SK-N-SH (cell line): ENCODE results near the gene EPHA6. TPM values are rescaled to one million over a fixed set of nuclear protein-coding genes. Genes with fewer than 3 reads are reported as not detected.

Experiments
- CTCF ChIA-PET: fragments of 300-600, 350-600 bp; formaldehyde crosslinking; extraction: SDS; loops from one replicate; lab custom pipeline; 2021; lab: Yijun Ruan, JAX
- POLR2A ChIA-PET: fragments of 350-600 bp; sonication (Branson Sonifier 250); formaldehyde crosslinking; extraction: SDS; loops from one replicate; lab custom pipeline; 2020; ENCODE audit warnings: antibody characterized with exemption, inconsistent platforms; lab: Yijun Ruan, JAX
- DNase-seq: peaks from one replicate; pipeline ENCODE4 v3.0.0; 2012
- H2AFZ ChIP-seq: fragments of 200-600 bp; sonication (generic); 2 replicates; pipeline ENCODE4 v1.8.1; 2016; ENCODE audit warnings: antibody characterized with exemption, mild to moderate bottlenecking, low read depth
- H3F3A ChIP-seq: fragments of 200-600 bp; sonication (generic); replicated peaks from 2 replicates; pipeline ENCODE3; 2016; ENCODE audit warnings: antibody characterized with exemption, mild to moderate bottlenecking; ENCODE audit not compliant: insufficient read depth
- H3K27ac ChIP-seq, 2 experiments: fragments of 200-500 bp in 1 of 2; fragments of 200-600 bp in 1 of 2; sonication (Bioruptor generic) in 1 of 2; sonication (generic), shearing (Covaris generic) in 1 of 2; 2 replicates each; pipeline versions ENCODE4 v1.5.1 to v1.6.1; 2014 to 2016; ENCODE audit warnings: low read depth in 2 of 2, inconsistent platforms in 1 of 2, low read length in 1 of 2, mild to moderate bottlenecking in 1 of 2, mixed read lengths in 1 of 2
- H3K27me3 ChIP-seq: fragments of 200-600 bp; sonication (generic), shearing (Covaris generic); 2 replicates; pipeline ENCODE4 v1.6.1; 2016; ENCODE audit warnings: mixed run types; ENCODE audit not compliant: insufficient read depth
- H3K36me3 ChIP-seq, 2 experiments: fragments of 200-500 bp in 1 of 2; fragments of 200-600 bp in 1 of 2; sonication (Bioruptor generic) in 1 of 2; sonication (generic) in 1 of 2; replicated peaks in 1 of 2; 2 replicates each; pipeline versions ENCODE3 to v1.5.1; 2014 to 2016; ENCODE audit warnings: low read length in 1 of 2, mild to moderate bottlenecking in 1 of 2; ENCODE audit not compliant: insufficient read depth in 2 of 2, control insufficient read depth in 1 of 2
- H3K4me1 ChIP-seq, 2 experiments: fragments of 200-500 bp in 1 of 2; fragments of 200-600 bp in 1 of 2; sonication (Bioruptor generic) in 1 of 2; sonication (generic), shearing (Covaris generic) in 1 of 2; 2 replicates each; pipeline versions ENCODE4 v1.5.1 to v1.6.1; 2014 to 2016; ENCODE audit warnings: low read depth in 1 of 2, low read length in 1 of 2, mixed run types in 1 of 2; ENCODE audit not compliant: insufficient read depth in 2 of 2, control insufficient read depth in 1 of 2
- H3K4me2 ChIP-seq: fragments of 200-600 bp; sonication (generic), shearing (Covaris generic); 2 replicates; pipeline ENCODE4 v1.6.1; 2017; ENCODE audit warnings: mixed run types
- H3K4me3 ChIP-seq, 2 experiments: fragments of 200-500 bp in 1 of 2; fragments of 200-600 bp in 1 of 2; sonication (Bioruptor generic) in 1 of 2; sonication (generic), shearing (Covaris generic) in 1 of 2; 2 replicates each; pipeline versions ENCODE4 v1.5.1 to v1.8.1; 2014 to 2016; ENCODE audit warnings: low read depth in 2 of 2, inconsistent platforms in 1 of 2, low read length in 1 of 2, mild to moderate bottlenecking in 1 of 2, mixed read lengths in 1 of 2, moderate library complexity in 1 of 2
- H3K79me2 ChIP-seq: fragments of 200-600 bp; sonication (generic); 2 replicates; pipeline ENCODE4 v1.8.1; 2017; ENCODE audit warnings: mild to moderate bottlenecking; ENCODE audit not compliant: insufficient read depth
- H3K9ac ChIP-seq: fragments of 200-600 bp; sonication (generic); 2 replicates; pipeline ENCODE4 v1.6.1; 2017; ENCODE audit warnings: mixed run types
- H3K9me2 ChIP-seq: fragments of 200-600 bp; sonication (generic); 2 replicates; pipeline ENCODE4 v1.6.1; 2017; ENCODE audit warnings: mixed run types
- H3K9me3 ChIP-seq: fragments of 200-600 bp; sonication (generic); 2 replicates; pipeline ENCODE4 v1.6.1; 2017; ENCODE audit warnings: mixed run types, mild to moderate bottlenecking, moderate library complexity
- H4K20me1 ChIP-seq: fragments of 200-600 bp; sonication (generic); 2 replicates; pipeline ENCODE4 v1.6.1; 2017; ENCODE audit warnings: mild to moderate bottlenecking, mixed run types; ENCODE audit not compliant: insufficient read depth
- CTCF ChIP-seq: fragments of 200-600 bp; sonication (generic); IDR thresholded peaks from 2 replicates; pipeline ENCODE4 v1.6.1; 2017; ENCODE audit warnings: antibody characterized with exemption, mild to moderate bottlenecking, moderate library complexity
- FOXJ3 ChIP-seq: sonication (generic); formaldehyde crosslinking; IDR thresholded peaks from 2 replicates; pipeline ENCODE4 v1.5.1; 2020; ENCODE audit warnings: mild to moderate bottlenecking, missing genetic modification reagents
- FOXM1 ChIP-seq: IDR thresholded peaks from 2 replicates; pipeline ENCODE4 v1.4.0; 2012; ENCODE audit warnings: low read depth, mild to moderate bottlenecking
- GATA2 ChIP-seq: sonication (generic); formaldehyde crosslinking; IDR thresholded peaks from 2 replicates; pipeline ENCODE4 v1.5.0; 2020; ENCODE audit warnings: mild to moderate bottlenecking, missing genetic modification reagents
- MEF2A ChIP-seq: IDR thresholded peaks from 2 replicates; pipeline ENCODE4 v1.4.0; 2012; ENCODE audit warnings: low read depth, borderline replicate concordance
- POLR2AphosphoS5 ChIP-seq: IDR thresholded peaks from 2 replicates; pipeline ENCODE4 v1.6.1; 2012; ENCODE audit warnings: low read depth, low read length
- RAD21 ChIP-seq: IDR thresholded peaks from 2 replicates; pipeline ENCODE4 v1.6.1; 2012; ENCODE audit warnings: mild to moderate bottlenecking, low read length
- RXRA ChIP-seq: IDR thresholded peaks from 2 replicates; pipeline ENCODE4 v1.4.0; 2012; ENCODE audit warnings: low read depth, mild to moderate bottlenecking, borderline replicate concordance
- SMC3 ChIP-seq: IDR thresholded peaks from 2 replicates; pipeline ENCODE4 v1.6.1; 2012; ENCODE audit warnings: low read depth, low read length, improper control_type of control experiment
- TAF1 ChIP-seq: IDR thresholded peaks from 2 replicates; pipeline ENCODE4 v1.6.1; 2012; ENCODE audit warnings: low read depth, mild to moderate bottlenecking, low read length, moderate library complexity, borderline replicate concordance
- WGBS: methylation state at CpG from one replicate; pipeline ENCODE4 v1.1.6; 2017; ENCODE audit warnings: low lambda C conversion rate; 5-methylcytosine and 5-hydroxymethylcytosine counted together
- polyA plus RNA-seq, 3 experiments: library from polyadenylated mRNA; depleted of rRNA; stranded (reverse); fragments of >200 nt; gene quantifications; 2 replicates each; pipeline ENCODE4 v1.2.3, GENCODE V29; 2012

Gene EPHA6
- polyA plus RNA-seq, 1 of the 3 experiments (the other 2 are of a cell fraction): not detected

GRCh38 chr3:97793420-97794019, 979.1 kb downstream of the EPHA6 start:
- no peaks in the 10 kb centered on the region for H3K27me3 ChIP-seq
- H3K79me2 ChIP-seq: no peaks in the 10 kb centered on the region
- H3F3A ChIP-seq: peaks cover 4% of the 10 kb centered on the region
- CTCF ChIA-PET: interaction anchor here (0.6 to 8.9 kb wide), 17 partner anchors 11 to 1321 kb away, joined by 3 to 128 read pairs (median 3); partner anchors contain the start of gene CRYBG3
- TF ChIP-seq MEF2A: no peak
- TF ChIP-seq CTCF: peak; percentile 86
- peak; percentile 91 for TF ChIP-seq RAD21
- TF ChIP-seq GATA2: no peak
- TF ChIP-seq FOXJ3: no peak
- TF ChIP-seq SMC3: peak; percentile 88
- peaks cover 5 to 20% of the 10 kb centered on the region in 2 experiments for H3K36me3 ChIP-seq
- DNase-seq: peak; percentile 30
- no peaks in the 10 kb centered on the region for H4K20me1 ChIP-seq
- POLR2A ChIA-PET: no interaction called here
- H3K9me2 ChIP-seq: no peaks in the 10 kb centered on the region
- no peak overlapping the region for H3K4me2 ChIP-seq
- H3K27ac ChIP-seq: no peak overlapping the region
- no peak overlapping the region for H2AFZ ChIP-seq
- no peaks in the 10 kb centered on the region for H3K4me1 ChIP-seq
- H3K9me3 ChIP-seq: no peaks in the 10 kb centered on the region
- H3K4me3 ChIP-seq: no peak overlapping the region; a peak in 1 of 4 replicates
- H3K9ac ChIP-seq: no peak overlapping the region

- DNase-seq: no peak
- H3K9me3 ChIP-seq: no peaks in the 10 kb centered on the region
- no peak overlapping the region for H3K4me2 ChIP-seq
- no peak overlapping the region for H2AFZ ChIP-seq
- H3K36me3 ChIP-seq: peaks cover 5 to 20% of the 10 kb centered on the region in 2 experiments
- no peak overlapping the region for H3K4me3 ChIP-seq
- POLR2A ChIA-PET: no interaction called here
- H3K79me2 ChIP-seq: no peaks in the 10 kb centered on the region
- no peaks in the 10 kb centered on the region for H4K20me1 ChIP-seq
- no peaks in the 10 kb centered on the region for H3K9me2 ChIP-seq
- no peaks in the 10 kb centered on the region for H3K27me3 ChIP-seq
- H3K27ac ChIP-seq: no peak overlapping the region
- no peak overlapping the region for H3K9ac ChIP-seq
- 91% methylated on average over 4 of the region's 4 CpGs for WGBS
- H3K4me1 ChIP-seq: no peaks in the 10 kb centered on the region
- peaks cover 4% of the 10 kb centered on the region for H3F3A ChIP-seq
- TF ChIP-seq FOXJ3: no peak
- TF ChIP-seq TAF1: no peak
- TF ChIP-seq POLR2AphosphoS5: no peak
- TF ChIP-seq RXRA: no peak
- no peak for TF ChIP-seq FOXM1
- TF ChIP-seq, all 33 proteins: peak for 0
- CTCF ChIA-PET: interaction anchor here (1.0 to 8.9 kb wide), 2 partner anchors 9 to 227 kb away, joined by 4 to 128 read pairs; no protein-coding TSS in a partner anchor
Measured at GRCh38 chr3:97795951-97796350, 981.6 kb downstream of the EPHA6 start.
